ENCODE measurements around the gene SCN10A.

Gene SCN10A

DNA sequence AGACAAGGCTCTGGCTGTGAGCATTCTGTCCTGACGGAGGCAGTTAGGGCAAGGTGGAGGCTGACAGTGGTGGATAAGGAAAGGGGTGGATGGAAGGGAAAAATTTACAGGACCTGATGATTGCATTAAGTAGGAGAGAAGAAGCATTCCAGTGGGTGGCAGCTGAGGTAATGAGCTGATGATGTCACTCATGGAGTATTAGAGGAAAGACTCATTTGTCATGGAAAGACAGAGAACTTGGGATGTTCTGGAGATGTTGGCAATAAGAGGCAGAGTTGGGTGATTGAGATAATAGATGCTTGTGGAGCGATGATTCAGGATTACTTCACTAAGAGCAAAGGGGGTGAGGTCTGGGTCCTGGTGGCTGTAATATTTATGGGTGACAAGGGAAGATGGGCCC lies 102.9 kb downstream of the SCN10A start:
- no peak for DNase-seq (ENCODE audit: low spot score)
- TF ChIP-seq, protein P1, sequence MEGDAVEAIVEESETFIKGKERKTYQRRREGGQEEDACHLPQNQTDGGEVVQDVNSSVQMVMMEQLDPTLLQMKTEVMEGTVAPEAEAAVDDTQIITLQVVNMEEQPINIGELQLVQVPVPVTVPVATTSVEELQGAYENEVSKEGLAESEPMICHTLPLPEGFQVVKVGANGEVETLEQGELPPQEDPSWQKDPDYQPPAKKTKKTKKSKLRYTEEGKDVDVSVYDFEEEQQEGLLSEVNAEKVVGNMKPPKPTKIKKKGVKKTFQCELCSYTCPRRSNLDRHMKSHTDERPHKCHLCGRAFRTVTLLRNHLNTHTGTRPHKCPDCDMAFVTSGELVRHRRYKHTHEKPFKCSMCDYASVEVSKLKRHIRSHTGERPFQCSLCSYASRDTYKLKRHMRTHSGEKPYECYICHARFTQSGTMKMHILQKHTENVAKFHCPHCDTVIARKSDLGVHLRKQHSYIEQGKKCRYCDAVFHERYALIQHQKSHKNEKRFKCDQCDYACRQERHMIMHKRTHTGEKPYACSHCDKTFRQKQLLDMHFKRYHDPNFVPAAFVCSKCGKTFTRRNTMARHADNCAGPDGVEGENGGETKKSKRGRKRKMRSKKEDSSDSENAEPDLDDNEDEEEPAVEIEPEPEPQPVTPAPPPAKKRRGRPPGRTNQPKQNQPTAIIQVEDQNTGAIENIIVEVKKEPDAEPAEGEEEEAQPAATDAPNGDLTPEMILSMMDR (IDR thresholded peaks at IDR 0.05; ENCODE audit: extremely low read depth, missing control alignments): no peak

DNA sequence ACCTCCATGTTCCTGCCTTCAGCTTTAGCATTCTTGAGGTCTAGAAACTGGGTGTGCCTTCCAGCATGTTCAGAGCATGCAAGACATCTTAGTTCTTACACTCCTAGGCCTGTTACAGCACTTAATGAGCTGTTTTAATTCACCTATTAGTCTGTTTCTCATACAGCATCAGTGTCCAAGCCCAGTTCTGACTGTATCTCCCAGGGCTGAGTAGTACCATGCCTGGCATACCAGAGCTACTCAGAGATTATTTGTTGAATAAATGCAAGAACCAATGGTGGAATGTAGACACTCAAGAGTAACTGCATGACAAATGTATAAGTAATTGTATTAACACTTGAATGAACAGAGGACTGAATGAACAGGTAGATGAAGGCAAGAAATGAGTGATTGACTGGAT lies 104.7 kb downstream of the SCN10A start:
- no peak for DNase-seq (ENCODE audit: low spot score)
- TF ChIP-seq, protein P1 (IDR thresholded peaks at IDR 0.05; ENCODE audit: extremely low read depth, missing control alignments): no peak

DNA sequence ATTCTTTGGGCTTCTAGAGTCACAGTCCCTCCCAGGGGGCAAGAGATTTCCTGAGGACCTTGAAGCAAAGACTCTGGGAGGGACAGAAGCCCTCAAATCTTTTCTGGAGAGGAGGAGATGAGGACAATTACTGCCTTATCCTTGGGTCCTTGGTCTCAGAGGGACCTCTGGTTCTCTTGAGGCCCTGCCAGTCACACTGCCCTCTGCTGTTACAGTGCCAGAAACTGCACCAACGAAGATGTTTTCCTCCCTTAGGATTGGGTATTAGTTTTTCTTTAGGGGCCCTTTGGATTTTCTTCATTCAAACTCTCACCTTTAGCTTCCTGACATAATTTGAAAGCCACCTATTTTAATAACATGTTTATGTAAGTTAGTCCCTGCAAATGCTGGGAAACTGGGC lies 108.3 kb downstream of the SCN10A start:
- TF ChIP-seq, protein P1 (IDR thresholded peaks at IDR 0.05; ENCODE audit: extremely low read depth, missing control alignments): peak; percentile 32
- DNase-seq (ENCODE audit: low spot score): no peak

DNA sequence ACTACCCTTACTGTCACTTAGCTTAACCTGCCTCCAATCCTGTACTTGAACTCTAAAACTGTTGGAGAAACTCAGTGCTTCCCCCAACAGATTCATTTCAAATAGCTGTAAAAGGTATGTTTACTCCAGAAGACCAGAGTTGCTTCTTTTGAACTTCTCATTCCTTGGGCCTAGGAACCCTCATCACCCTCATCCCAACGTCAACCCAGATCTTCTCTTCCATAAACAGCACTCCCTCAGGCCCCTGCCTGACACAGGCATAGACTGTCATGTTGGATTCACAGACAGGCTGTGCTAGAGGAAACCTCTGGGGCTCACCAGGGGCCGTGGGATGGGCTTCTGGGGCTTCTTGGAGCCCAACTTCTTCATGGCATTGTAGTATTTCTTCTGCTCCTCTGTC lies 109.1 kb downstream of the SCN10A start:
- DNase-seq (ENCODE audit: low spot score): no peak
- TF ChIP-seq, protein P1 (IDR thresholded peaks at IDR 0.05; ENCODE audit: extremely low read depth, missing control alignments): no peak

DNA sequence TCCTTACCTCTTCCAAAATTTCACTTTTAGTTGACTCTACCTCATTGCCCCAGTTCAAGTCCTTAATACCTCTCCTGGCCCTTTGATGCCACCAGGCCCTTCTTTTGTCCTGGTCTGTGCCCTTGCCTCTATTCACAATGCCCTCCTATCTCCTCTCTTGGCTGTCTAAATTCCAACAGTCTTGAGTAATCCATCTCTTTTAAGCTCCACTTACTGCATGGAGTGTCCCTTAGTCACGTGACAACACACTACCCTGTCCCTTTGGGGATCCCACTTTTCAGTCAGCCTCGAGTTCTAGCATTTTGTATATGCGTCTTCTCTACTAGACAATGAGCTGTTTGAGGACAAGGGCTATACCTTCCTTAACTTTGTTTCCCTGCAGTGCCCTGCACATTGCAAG lies 113.8 kb downstream of the SCN10A start:
- DNase-seq (ENCODE audit: low spot score): no peak
- TF ChIP-seq, protein P1 (IDR thresholded peaks at IDR 0.05; ENCODE audit: extremely low read depth, missing control alignments): no peak

DNA sequence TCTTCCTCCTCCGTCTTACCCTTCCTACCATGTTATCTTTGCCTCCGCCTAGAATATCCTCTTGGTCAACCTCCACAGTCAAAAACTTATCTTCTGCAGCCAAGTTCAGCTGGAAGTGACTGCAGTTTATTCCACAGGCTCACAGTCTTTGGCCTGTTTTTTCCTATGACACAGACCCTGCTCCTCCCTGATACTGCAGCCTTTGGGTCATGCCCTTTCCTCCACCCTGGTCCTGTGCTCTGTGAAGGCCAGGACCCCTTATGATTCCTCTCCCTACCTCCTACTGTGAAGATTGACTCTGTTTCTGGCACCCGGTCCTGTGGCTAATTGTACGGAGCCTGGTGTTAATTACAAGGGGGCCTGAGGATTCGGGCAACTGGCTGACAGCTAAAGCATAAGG lies 117.3 kb downstream of the SCN10A start:
- TF ChIP-seq, protein P1 (IDR thresholded peaks at IDR 0.05; ENCODE audit: extremely low read depth, missing control alignments): no peak
- DNase-seq (ENCODE audit: low spot score): no peak

DNA sequence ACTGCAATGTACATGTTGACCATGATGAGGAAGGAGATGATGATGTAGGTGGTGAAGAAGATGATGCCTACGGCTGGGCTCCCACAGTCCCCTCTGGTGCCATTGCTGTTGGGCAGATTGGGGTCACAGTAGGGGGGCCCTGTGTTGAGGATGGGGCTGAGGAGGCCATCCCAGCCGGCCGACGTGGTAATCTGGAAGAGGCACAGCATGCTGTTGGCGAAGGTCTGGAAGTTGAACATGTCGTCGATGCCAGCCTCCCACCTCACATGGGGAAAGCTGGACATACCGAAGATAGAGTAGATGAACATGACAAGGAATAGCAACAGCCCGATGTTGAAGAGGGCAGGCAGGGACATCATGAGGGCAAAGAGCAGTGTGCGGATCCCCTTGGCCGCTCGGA lies 118.0 kb downstream of the SCN10A start:
- TF ChIP-seq, protein P1 (IDR thresholded peaks at IDR 0.05; ENCODE audit: extremely low read depth, missing control alignments): no peak
- DNase-seq (ENCODE audit: low spot score): no peak
